Measurements from ENCODE around the gene FBXO31. TPM values are rescaled to one million over a fixed set of nuclear protein-coding genes. Genes with fewer than 3 reads are reported as not detected.

Gene FBXO31
- total and polyA plus RNA-seq, 10 of the 15 experiments (the other 5 are each of a cell fraction or from before 2014, with no cell fraction given) = 0.19 to 33.1 (median 10.3) TPM

DNA sequence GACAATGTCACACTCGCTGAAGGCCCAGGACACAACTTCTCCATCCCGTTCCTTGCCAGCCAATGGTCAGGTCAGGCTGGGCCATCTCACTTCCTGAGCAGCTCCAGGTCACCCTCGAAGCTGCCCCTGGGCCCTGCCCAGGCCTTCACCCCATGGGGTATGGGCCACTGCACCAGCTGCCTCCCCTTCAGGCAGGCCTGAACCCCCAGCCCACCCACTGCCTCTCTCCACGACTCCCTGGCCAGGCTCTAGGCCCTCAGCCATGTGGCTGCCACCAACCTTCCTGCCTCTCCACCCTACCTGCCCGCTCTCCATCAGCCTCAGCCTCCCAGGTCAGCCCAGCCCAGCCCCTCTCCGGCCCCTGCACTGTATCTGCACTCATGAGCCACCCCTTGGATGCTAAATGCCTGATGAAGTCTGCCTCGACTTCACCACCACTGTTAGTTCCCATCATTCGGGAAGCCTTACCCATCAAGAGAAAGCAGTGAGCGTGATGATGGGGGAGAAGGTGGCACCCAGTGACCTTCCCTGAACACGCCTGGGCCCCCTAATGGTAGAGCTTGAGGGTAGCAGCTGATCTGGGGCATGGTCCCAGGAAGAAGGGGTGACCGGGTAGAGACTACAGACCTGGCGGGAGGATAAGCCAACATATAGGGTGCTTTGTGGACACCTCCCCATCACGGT lies 35.5 kb downstream of the FBXO31 start:
- Histone ChIP-seq H4K20me1 (ENCODE audit: control insufficient read depth, insufficient read depth) (no peaks in the 10 kb centered on the region), H3K79me2 (ENCODE audit: control insufficient read depth, insufficient read depth, low read length) (no peaks in the 10 kb centered on the region), H3K9me3 (replicated peaks; ENCODE audit: control insufficient read depth, insufficient read depth, low read length) (no peaks in the 10 kb centered on the region), H3K4me3 (no peak overlapping the region), H3K4me2 (ENCODE audit: control insufficient read depth, insufficient read depth) (no peak overlapping the region), H2AFZ (ENCODE audit: control insufficient read depth, low read depth, low read length) (no peak overlapping the region), H3K27me3 (replicated peaks in 1 of 2; ENCODE audit: control insufficient read depth in 2 of 2, insufficient read depth in 2 of 2, low read length in 1 of 2) (no peaks in the 10 kb centered on the region), H3K27ac (ENCODE audit: control insufficient read depth, insufficient read depth) (no peak overlapping the region), H3K4me1 (ENCODE audit: control insufficient read depth, insufficient read depth, low read length) (no peaks in the 10 kb centered on the region), H3K9ac (ENCODE audit: control insufficient read depth, insufficient read depth, low read length) (no peak overlapping the region), H3K36me3 (ENCODE audit: control insufficient read depth in 2 of 2, insufficient read depth in 2 of 2, low read length in 1 of 2) (peaks cover 2 to 7% of the 10 kb centered on the region in 2 experiments; a peak in 3 of 4 replicates)
- ChIA-PET CTCF (no interaction called here), SMC1A (ENCODE audit: uncharacterized antibody, unreplicated experiment) (no interaction called here), RAD21 (ENCODE audit: unreplicated experiment) (no interaction called here), POLR2A (interaction anchor here (0.6 kb wide), 1 partner anchor 9 kb away, joined by 4 read pairs; no protein-coding TSS in a partner anchor)
- in situ Hi-C loops (cut with MboI) = no loop called here
- no TSS peak for BruUV-seq (replicated peaks)
- intact Hi-C loops (cut with micrococcal nuclease; ENCODE audit: unreplicated experiment) = no loop called here
- no peak for ATAC-seq
- DNase-seq (ENCODE audit: low read depth, low spot score) = no peak
- no peak for FAIRE-seq
- 90% methylated on average over 13 of the region's 13 CpGs for WGBS (ENCODE audit: insufficient coverage, insufficient replicate concordance, low lambda C conversion rate, missing lambda C conversion rate)
- TF ChIP-seq, protein P1, sequence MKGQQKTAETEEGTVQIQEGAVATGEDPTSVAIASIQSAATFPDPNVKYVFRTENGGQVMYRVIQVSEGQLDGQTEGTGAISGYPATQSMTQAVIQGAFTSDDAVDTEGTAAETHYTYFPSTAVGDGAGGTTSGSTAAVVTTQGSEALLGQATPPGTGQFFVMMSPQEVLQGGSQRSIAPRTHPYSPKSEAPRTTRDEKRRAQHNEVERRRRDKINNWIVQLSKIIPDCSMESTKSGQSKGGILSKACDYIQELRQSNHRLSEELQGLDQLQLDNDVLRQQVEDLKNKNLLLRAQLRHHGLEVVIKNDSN (IDR thresholded peaks at IDR 0.05; ENCODE audit: borderline replicate concordance, extremely low read length, insufficient read depth, low read depth, low read length) = no peak
- TF ChIP-seq, protein P2, sequence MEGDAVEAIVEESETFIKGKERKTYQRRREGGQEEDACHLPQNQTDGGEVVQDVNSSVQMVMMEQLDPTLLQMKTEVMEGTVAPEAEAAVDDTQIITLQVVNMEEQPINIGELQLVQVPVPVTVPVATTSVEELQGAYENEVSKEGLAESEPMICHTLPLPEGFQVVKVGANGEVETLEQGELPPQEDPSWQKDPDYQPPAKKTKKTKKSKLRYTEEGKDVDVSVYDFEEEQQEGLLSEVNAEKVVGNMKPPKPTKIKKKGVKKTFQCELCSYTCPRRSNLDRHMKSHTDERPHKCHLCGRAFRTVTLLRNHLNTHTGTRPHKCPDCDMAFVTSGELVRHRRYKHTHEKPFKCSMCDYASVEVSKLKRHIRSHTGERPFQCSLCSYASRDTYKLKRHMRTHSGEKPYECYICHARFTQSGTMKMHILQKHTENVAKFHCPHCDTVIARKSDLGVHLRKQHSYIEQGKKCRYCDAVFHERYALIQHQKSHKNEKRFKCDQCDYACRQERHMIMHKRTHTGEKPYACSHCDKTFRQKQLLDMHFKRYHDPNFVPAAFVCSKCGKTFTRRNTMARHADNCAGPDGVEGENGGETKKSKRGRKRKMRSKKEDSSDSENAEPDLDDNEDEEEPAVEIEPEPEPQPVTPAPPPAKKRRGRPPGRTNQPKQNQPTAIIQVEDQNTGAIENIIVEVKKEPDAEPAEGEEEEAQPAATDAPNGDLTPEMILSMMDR (IDR thresholded peaks at IDR 0.05 in 2 of 3, conservative IDR thresholded peaks at IDR 0.05 in 1 of 3; ENCODE audit: control insufficient read depth in 2 of 3, extremely low read depth in 1 of 3, insufficient read depth in 1 of 3, low read depth in 3 of 3, low read length in 3 of 3) = 0 out of 6 replicates have a peak, but pooled peaks of 1 of the 3 experiments have one; percentile 8
